Transverse colon (tissue), 4 donors: ENCODE data around the gene PTPN18.

Source experiments
- POLR2A ChIP-seq: fragments of 450-650 bp; IDR thresholded peaks from one replicate; pipeline ENCODE4 v1.6.1; 2016; ENCODE audit warnings: antibody characterized with exemption, mild to moderate bottlenecking, moderate library complexity
- POLR2AphosphoS5 ChIP-seq, 3 donors: sonication (generic); formaldehyde crosslinking; IDR thresholded peaks; one replicate each; pipeline ENCODE4 v1.6.1; 2016; ENCODE audit warnings: antibody characterized with exemption in 3 of 3
- TF ChIP-seq, protein P1 (sequence below), 5 experiments: fragments of 200-600 bp in 3 of 5; fragments of 450-650 bp in 2 of 5; sonication (generic) in 3 of 5; IDR thresholded peaks; 1 replicate in 2 of 5; 2 replicates in 3 of 5; pipeline ENCODE4 v1.5.1; 2016 to 2017; ENCODE audit warnings: antibody characterized with exemption in 5 of 5, inconsistent platforms in 3 of 5, mild to moderate bottlenecking in 2 of 5, moderate library complexity in 1 of 5

DNA sequence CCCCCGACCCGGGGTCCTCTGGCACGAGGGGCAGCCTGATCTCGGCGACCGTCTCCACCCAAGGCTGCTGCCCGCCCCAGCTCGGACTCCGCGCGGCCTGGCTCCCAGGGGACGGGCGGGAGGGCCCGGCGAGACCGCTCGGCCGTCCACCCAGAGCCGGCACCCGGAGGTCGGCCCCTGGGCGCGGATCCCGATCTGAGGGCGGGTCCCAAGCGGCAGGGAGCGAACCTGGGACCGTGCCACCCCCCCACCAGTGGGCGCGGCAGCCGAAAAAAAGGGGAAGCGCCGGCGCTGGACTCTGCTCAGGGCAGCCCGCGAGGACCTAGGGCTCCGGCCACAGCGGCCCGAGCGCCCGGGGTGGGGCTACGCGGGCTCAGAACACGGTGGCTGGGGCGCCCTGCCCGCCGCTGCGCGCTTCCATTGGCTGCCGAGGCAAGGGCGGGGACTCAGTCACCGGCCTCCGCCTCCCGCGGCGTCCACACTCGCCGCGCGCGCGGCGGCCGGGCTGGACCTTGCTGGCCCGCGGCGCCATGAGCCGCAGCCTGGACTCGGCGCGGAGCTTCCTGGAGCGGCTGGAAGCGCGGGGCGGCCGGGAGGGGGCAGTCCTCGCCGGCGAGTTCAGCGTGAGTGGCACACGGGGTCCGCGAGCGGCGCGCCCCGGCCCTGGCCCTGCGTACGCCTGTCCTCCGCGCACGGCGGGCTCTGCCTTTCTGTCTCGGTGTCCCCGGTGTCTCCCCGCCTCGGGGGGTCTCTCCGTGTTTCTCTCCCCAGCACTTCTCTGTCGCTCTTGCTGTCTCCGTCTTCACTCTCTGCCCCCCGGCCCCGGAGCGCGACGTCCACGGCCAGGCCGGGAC lies at the start of gene PTPN18:
- peak in 2 of 3 donors; percentile 84 to 86 for TF ChIP-seq POLR2AphosphoS5 (IDR thresholded peaks at IDR 0.05)
- TF ChIP-seq, protein P1, sequence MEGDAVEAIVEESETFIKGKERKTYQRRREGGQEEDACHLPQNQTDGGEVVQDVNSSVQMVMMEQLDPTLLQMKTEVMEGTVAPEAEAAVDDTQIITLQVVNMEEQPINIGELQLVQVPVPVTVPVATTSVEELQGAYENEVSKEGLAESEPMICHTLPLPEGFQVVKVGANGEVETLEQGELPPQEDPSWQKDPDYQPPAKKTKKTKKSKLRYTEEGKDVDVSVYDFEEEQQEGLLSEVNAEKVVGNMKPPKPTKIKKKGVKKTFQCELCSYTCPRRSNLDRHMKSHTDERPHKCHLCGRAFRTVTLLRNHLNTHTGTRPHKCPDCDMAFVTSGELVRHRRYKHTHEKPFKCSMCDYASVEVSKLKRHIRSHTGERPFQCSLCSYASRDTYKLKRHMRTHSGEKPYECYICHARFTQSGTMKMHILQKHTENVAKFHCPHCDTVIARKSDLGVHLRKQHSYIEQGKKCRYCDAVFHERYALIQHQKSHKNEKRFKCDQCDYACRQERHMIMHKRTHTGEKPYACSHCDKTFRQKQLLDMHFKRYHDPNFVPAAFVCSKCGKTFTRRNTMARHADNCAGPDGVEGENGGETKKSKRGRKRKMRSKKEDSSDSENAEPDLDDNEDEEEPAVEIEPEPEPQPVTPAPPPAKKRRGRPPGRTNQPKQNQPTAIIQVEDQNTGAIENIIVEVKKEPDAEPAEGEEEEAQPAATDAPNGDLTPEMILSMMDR (IDR thresholded peaks at IDR 0.05) = peak; percentile 23 to 58 (median 51)
- TF ChIP-seq POLR2A = peak; percentile 67
